ENCODE data around the gene HCN2. TPM values are rescaled to one million over a fixed set of nuclear protein-coding genes. Genes with fewer than 3 reads are reported as not detected.

Gene HCN2
- total and polyA plus RNA-seq, 2 of the 13 experiments (the other 11 are each of a cell fraction or from before 2014, with no cell fraction given) = 0.01 TPM; not detected in 1

- no peak for TF ChIP-seq ZNF597 (CRISPR knock-in tag; IDR thresholded peaks at IDR 0.05)
These were observed 71.2 kb downstream of the HCN2 start (continued) for GRCh38 chr19:660793-661426.

- Histone ChIP-seq H3K4me3 (replicated peaks in 1 of 3; ENCODE audit: insufficient read depth in 1 of 3, low read depth in 2 of 3, low read length in 3 of 3) (peak overlapping the region; percentile 76 to 99 (median 96)), H3K36me3 (replicated peaks in 1 of 2; ENCODE audit: control insufficient read depth in 1 of 2, insufficient read depth in 2 of 2, low read length in 2 of 2) (peaks cover 4 to 20% of the 10 kb centered on the region in 2 experiments; a peak in 4 of 5 replicates), H4K20me1 (ENCODE audit: insufficient read depth, low read length) (peaks cover 49% of the 10 kb centered on the region), H3K9me3 (ENCODE audit: low read length) (no peaks in the 10 kb centered on the region), H2AFZ (ENCODE audit: low read length) (no peak overlapping the region), H3K27me3 (ENCODE audit: control insufficient read depth in 1 of 2, insufficient read depth in 2 of 2, low read length in 2 of 2) (no peaks in the 10 kb centered on the region; a peak in 1 of 5 replicates), H3K4me1 (ENCODE audit: insufficient read depth, low read length) (peaks cover 57% of the 10 kb centered on the region), H3K4me2 (ENCODE audit: low read depth, low read length) (peak overlapping the region; percentile 83), H3K79me2 (ENCODE audit: insufficient read depth, low read length) (peaks cover 63% of the 10 kb centered on the region), H3K9ac (ENCODE audit: insufficient read depth, low read depth, low read length) (peak overlapping the region; percentile 91), H3K27ac (ENCODE audit: extremely low read length, insufficient read depth, low read length) (peak overlapping the region; percentile 96)
- POLR2A ChIA-PET = interaction anchor here (0.8 to 2.8 kb wide), 12 partner anchors 9 to 129 kb away, joined by 3 to 21 read pairs (median 4); partner anchors contain the start of genes FSTL3 and POLRMT
- FAIRE-seq (no peak), DNase-seq (ENCODE audit: low spot score) (no peak), ATAC-seq (peak; percentile 21)
- intact Hi-C loops (cut with micrococcal nuclease; ENCODE audit: unreplicated experiment) = loop anchor here (10.0 kb wide), 2 partner anchors 77 to 263 kb away; partner anchors contain the start of genes ARID3A and HCN2
- CTCF ChIA-PET (ENCODE audit: low intra/inter-chr PET ratio, low total read pairs) = no interaction called here
- WGBS (ENCODE audit: low lambda C conversion rate) = 1% methylated on average over 29 of the region's 31 CpGs
- in situ Hi-C loops (cut with HindIII; ENCODE audit: extremely low pct_ligation_motif_present, low pct_unique_long_range_greater_than_20kb) = no loop called here
- BruUV-seq (replicated peaks) = TSS peak; percentile 90
- TF ChIP-seq POLR2G (IDR thresholded peaks at IDR 0.05; ENCODE audit: low read depth, low read length) = no peak; the same call in 1 of the 2 replicates
- peak in 1 of 2 experiments; percentile 6; a peak in 1 of 4 replicates for TF ChIP-seq POLR2A (IDR thresholded peaks at IDR 0.05; ENCODE audit: insufficient read depth in 1 of 2, low read depth in 2 of 2, low read length in 2 of 2)
- TF ChIP-seq MTF1 (CRISPR knock-in tag; IDR thresholded peaks at IDR 0.05) = no peak
- TF ChIP-seq GFI1 (CRISPR knock-in tag; IDR thresholded peaks at IDR 0.05; ENCODE audit: borderline replicate concordance) = no peak
- no peak for TF ChIP-seq ZGPAT (CRISPR knock-in tag; IDR thresholded peaks at IDR 0.05)
- no peak for TF ChIP-seq ZNF788 (CRISPR knock-in tag; IDR thresholded peaks at IDR 0.05; ENCODE audit: borderline replicate concordance)
- no peak for TF ChIP-seq ZNF20 (CRISPR knock-in tag; IDR thresholded peaks at IDR 0.05)
- peak; percentile 66 for TF ChIP-seq ZNF850 (CRISPR knock-in tag; conservative IDR thresholded peaks at IDR 0.05)
- TF ChIP-seq ZNF329 (CRISPR knock-in tag; IDR thresholded peaks at IDR 0.05; ENCODE audit: low read depth) = 0 out of 2 replicates have a peak, but pooled peaks have one; percentile 38
- TF ChIP-seq ZNF451 (CRISPR knock-in tag; IDR thresholded peaks at IDR 0.05) = no peak
- 0 out of 2 replicates have a peak, but pooled peaks have one; percentile 7 for TF ChIP-seq HNRNPL (IDR thresholded peaks at IDR 0.05; ENCODE audit: low read depth, low read length)
- TF ChIP-seq SUZ12 (IDR thresholded peaks at IDR 0.05; ENCODE audit: low read depth, low read length) = no peak
- 0 out of 2 replicates have a peak, but pooled peaks have one; percentile 14 for TF ChIP-seq LBX2 (CRISPR knock-in tag; IDR thresholded peaks at IDR 0.05; ENCODE audit: borderline replicate concordance)
- TF ChIP-seq ZEB1 (IDR thresholded peaks at IDR 0.05; ENCODE audit: insufficient replicate concordance, low read depth) = peak; percentile 29
- TF ChIP-seq THRA (CRISPR knock-in tag; IDR thresholded peaks at IDR 0.05; ENCODE audit: borderline replicate concordance) = no peak
- no peak for TF ChIP-seq NCOA5 (CRISPR knock-in tag; IDR thresholded peaks at IDR 0.05)
- no peak for TF ChIP-seq ZNF12 (CRISPR knock-in tag; IDR thresholded peaks at IDR 0.05)
These were observed 71.9 kb downstream of the HCN2 start for GRCh38 chr19:661427-662196.

Measured in HepG2 (cell line).